GM18519 (cell line): Measurements from ENCODE around the gene NOX1.
"Not testable (repeated sequence)": the region's sequence is repeated elsewhere in the genome, so short reads cannot be mapped to it uniquely, and the experiment has no call there.

Source experiments
- ATAC-seq: cut with Tn5 transposase; IDR thresholded peaks from one replicate; pipeline ENCODE4 v1.9.1; 2021; ENCODE audit warnings: mild to moderate bottlenecking, moderate library complexity; ENCODE audit not compliant: unreplicated experiment, low FRiP score

The NOX1 gene

GRCh38 chrX:100819837-100820666 lies 54.1 kb downstream of the NOX1 start, which contains the start of gene CSTF2:
Gene CSTF2 (plus strand): TSS chrX:100820391. CDS start chrX:100820417, 26 bp downstream.
- peak; percentile 96 for ATAC-seq

- no peak for ATAC-seq
Measured at GRCh38 chrX:100819534-100819836, 54.7 kb downstream of the NOX1 start.

DNA sequence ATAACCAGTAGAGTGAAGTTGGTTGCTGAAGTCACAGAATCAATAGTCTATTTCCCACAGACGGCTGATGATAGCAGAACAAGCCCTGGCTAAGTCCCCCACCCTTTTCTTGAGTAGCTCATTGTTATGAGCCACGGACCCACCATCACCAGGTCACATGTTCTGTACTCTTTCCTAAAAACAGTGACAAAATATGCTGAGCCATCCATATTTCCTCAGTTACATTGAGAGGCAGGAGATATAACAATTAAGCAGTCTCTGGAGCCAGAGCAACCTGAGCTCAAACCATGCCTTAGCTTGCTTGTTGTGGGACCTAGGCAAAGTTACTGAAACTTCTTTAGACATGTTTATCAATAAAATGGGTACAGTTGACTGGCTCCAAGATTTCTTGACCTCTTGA lies 56.8 kb downstream of the NOX1 start:
- ATAC-seq, result no peak

DNA sequence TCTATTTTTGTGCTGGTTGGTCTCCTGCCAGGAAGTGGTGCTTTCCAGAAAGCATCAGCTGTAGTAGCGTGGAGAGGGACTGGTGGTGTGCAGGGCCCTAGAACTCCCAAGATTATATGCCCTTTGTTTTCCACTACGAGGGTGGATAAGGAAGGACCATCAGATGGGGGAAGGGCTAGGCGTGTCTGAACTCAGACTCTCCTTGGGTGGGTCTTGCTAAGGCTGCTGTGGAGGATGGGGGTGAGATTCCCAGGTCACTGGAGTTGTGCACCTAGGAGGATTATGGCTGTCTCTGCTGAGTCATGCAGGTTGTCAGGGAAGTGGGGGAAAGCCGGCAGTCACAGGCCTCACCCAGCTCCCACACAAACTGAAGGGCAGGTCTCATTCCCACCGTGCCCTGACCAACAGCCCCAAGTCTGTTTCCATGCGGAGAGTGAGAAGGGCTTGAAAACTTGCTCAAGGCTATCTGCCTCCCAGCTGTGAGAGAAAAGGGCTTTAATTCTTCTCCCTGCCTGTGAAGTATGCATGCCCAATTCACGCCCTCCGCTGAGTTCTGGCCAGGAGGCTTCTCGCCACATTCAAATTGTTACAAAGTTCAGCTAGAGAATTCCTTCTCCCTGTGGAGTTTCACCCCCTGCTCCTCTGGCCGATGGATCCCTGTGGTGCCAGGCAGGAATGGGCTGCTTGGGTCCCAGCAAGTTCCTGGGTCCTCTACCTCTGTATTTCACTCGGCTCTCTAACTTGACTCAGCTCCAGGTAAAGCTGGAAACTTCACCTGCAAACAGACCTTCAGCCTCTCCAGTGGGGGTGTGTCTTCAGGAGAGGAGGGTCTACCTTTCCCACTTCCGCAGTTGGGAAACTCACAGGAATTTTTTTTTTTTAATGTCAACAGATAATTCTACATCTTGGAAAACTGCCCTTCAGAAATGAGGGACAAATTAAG lies 61.7 kb downstream of the NOX1 start:
- ATAC-seq, result no peak

DNA sequence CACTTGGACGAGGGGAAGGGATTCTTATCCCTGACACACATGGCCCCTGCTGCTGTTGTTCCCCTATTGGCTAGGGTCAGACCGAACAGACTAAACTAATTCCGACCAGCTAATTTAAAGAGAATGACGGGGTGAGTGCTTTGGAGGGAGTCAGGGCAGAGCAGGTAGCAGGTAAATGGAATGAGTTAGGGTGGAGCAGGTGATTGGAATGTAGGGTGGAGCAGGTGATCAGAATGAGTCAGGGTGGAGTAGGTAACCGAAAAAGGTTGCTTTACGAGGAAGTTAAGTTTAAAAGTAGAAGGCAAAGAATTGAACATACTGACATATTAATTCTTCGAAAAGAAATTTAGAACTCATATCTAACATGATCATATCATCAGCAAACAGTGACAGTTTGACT lies 65.9 kb downstream of the NOX1 start:
- not testable (repeated sequence) for ATAC-seq

GRCh38 chrX:100804780-100805179 lies 69.4 kb downstream of the NOX1 start:
- no peak for ATAC-seq

DNA sequence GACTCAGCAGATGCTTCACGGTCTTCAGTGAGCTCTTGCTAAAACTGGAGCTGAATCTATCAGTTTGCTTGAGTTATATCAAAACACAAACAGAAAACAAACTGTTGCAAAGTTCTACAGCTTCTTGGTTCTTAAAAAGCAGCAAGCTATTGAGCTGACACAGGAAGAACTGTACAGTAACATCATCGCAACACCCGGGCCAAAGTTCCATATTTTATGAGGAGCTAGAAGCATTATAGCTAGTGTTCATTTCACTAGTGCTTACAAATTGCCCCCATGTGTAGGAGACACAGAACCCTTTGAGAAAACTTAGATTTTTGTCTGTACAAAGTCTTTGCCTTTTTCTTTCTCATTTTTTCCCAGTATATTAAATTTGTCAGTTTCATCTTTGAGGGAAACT lies 71.3 kb downstream of the NOX1 start:
- ATAC-seq, result no peak

GRCh38 chrX:100798484-100799214 lies 75.5 kb downstream of the NOX1 start:
- ATAC-seq, result no peak

DNA sequence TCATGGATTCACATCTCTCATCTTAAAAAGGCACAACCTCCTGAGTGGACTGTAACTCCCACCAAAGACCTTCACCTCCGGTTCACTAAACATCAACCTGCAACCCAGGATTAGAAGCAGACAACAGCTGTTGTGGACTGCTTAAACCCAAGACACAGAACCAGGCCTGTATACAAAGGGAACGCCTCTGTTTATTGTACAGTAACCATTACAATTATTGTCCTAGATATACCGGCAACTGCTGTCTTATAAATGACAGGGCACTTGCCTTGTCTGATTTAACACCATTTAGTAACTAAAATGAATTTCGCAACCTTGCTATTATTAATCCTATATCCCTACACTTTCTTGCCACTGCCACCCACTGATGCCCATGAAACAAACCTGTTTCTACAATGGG lies 76.8 kb downstream of the NOX1 start:
- ATAC-seq, result no peak

- not testable (repeated sequence) for ATAC-seq
Measured at GRCh38 chrX:100796371-100796770, 77.8 kb downstream of the NOX1 start.
